GM21526 (cell line): Measurements from ENCODE around the gene NFIB.

Experiments
- ATAC-seq: cut with Tn5 transposase; IDR thresholded peaks from one replicate; pipeline ENCODE4 v1.9.1; 2021; ENCODE audit warnings: moderate library complexity; ENCODE audit not compliant: unreplicated experiment, low FRiP score

The NFIB gene

GRCh38 chr9:14250794-14251153 is 63.2 kb downstream of the NFIB start:
- no peak for ATAC-seq

DNA sequence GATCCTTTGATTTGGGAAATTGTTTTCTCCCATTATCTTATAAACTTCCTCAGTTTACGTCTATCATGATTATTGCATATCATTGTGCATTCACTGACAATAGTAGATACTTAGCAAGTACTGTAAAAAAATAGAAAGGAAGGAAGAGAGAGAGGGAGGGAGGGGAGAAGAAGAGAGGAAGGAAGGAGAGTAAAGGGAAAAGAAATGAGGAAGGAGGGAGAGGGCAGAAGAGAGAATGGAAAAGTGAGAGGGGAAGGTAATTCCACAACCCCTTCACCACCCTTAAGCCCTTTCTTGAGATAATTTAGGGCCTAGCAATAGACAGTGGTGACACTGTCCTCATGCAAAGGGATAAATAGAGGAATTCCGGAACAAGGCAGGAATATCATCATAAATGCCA is 64.4 kb downstream of the NFIB start:
- no peak for ATAC-seq

DNA sequence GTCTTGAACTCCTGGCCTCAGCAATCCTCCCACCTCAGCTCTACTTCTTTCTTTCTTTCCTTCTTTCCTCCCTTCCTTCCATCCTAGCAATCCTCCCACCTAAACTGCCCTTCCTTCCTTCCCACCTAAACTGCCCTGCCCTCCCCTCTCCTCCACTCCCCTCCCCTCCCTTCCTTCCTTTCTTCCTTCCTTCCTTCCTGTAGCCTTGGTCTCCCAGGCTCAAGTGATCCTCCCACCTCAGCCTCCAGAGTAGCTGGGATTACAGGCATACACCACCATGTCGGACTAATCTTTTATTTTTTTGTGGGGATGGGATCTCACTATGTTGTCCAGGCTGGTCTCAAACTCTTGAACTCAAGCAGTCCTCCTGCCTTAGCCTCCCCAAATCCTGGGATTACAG is 65.8 kb downstream of the NFIB start:
- no peak for ATAC-seq

GRCh38 chr9:14247577-14247976 is 66.4 kb downstream of the NFIB start:
- no peak for ATAC-seq

DNA sequence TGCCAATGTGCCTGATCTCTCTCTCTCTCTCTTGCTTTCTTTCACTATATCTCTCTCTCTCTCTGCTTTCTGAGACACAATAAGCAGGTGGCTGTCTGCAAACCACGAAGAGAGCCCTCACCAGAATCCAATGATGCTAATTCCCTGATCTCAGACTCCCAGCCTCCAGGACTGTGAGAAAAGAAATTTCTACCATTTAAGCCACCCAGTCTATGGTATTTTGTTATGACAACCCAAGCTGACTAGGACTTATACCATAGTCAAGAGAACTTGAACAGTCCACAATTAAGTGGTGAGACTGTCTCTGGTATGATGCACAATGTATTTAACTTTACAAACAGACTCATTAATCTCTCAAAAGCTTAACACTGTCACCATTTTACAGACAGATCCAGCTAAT is 67.0 kb downstream of the NFIB start:
- no peak for ATAC-seq

GRCh38 chr9:14245901-14246525 is 67.9 kb downstream of the NFIB start:
- ATAC-seq = no peak

DNA sequence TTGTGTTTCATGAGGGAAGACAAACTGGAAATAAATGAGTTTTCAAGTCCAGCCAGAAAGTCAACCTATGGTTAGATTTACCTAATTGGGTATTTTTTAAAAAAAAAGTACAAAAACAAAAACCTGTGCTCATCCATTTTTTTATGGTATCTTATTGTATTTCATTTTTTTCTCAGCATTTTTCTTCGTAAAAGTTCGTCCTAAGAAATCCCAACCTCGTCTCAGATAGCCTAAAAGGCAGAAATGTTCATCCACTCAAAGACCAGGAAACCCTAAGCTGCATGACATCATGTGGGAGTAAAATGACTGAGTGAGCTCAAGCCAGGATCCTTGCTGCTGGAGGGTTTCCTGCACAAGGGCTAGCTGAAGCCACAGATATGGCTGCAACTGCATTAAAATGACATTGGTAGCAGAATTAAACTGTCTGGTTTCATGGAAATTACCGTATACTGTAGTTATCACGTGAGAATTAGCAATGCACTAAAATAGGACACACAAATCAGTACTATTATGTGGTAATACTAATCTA is 70.4 kb downstream of the NFIB start:
- no peak for ATAC-seq

DNA sequence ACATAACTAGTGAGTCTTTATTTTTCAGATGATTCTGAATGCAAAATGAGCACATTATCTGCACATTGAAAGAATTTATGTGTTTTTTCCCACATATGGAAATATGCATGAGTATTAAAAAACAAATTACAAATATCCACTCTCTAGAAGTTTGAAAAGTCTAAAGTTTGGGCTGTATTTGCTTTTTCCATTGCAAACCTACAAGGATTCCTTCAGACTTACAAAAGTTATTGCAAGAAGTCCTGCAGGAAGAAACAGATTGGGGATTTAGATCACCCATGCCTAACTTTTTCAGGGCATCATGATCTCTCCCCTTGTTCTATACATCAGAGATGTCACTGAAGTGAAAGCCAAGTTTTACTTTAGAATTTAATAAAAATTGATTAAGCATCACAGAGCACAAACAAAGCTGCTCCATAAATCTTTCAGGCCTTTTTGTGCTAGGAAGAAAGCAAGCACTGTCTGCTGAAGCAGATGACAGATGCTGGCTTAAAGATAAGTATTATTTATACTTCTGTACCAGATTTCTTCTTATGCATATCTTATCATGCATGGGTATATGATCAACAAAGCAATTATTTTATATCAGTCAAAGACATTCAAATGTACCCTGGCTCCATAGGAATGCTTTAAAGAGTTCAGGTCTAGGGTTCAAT is 71.7 kb downstream of the NFIB start:
- no peak for ATAC-seq

GRCh38 chr9:14240537-14240936 is 73.4 kb downstream of the NFIB start:
- ATAC-seq = no peak

- ATAC-seq = no peak
These were observed 75.4 kb downstream of the NFIB start for GRCh38 chr9:14238518-14238917.

DNA sequence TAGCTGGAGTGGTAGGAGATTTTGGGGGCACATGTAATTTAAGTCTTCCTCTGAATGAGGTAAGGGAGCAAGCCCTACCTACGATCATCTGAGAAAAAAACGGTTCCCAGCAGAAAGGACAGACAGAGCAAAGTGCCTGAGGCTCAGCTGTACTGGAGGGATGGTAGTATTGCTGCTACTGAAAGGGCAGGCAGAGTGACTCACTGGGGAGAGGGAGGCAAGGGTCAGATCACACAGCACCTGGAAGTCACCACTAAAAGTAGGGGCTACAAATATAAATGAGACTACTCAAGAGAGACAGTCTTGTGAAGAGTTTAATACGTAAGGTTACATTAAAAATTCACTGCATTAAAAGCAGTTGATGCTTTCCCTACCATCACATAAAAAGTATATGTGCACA is 75.9 kb downstream of the NFIB start:
- ATAC-seq = no peak

- ATAC-seq = no peak
These were observed 77.3 kb downstream of the NFIB start for GRCh38 chr9:14236591-14236990.

DNA sequence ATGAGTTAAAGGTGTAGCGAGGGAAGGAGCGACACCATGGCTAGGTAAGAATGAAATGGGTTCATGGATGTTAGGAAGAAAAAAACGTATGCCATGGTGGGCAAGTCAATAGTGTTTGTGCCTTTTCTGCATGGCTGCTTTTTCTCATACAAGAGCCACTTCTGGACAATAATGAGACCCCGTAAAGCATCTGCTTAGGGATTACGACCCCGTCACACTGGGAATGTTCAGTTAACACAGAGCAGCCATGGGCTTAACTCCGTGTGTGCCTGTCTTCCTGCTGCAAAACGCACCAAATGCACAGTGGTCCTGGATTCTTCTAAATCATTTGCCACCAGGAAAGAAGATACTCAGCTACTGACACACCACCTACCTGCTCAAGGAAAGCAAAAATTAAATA is 81.8 kb downstream of the NFIB start:
- ATAC-seq = no peak

DNA sequence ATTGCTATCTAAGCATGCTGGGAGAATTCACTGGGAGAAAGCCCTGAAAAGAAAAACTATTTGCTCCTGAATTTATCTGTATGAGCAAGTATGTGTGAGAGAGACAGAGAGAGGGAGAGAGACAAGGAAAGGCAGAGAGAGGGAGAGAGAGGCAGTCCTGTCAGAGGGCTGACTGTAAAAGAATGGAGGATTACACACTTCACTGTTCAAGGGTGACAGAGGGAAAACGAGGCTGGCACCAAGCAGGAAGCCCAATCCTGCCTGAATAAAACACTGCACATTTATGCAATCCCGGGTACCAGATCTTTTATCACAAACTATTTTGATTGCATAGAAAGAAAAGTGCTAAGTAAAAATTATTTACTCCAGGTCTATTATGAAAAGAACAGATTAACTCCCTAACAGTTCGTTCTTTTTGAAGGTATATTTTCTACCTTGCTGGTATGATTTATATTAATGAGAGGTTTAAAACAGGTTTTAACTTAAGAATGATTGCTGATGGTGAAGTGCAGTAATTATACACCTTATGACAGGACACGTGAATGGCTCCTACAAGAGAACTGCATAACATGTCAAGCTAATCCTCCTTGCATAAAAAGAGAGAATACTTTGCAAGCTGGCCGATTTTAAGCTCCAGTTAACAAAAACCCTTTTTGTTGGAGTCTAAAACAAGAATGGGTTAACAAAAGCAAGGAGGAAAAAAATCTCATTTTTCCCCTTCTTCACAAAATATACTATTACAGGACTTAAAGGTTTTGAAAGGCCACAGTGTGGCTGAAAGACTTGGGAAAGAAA is 82.5 kb downstream of the NFIB start:
- ATAC-seq = no peak

DNA sequence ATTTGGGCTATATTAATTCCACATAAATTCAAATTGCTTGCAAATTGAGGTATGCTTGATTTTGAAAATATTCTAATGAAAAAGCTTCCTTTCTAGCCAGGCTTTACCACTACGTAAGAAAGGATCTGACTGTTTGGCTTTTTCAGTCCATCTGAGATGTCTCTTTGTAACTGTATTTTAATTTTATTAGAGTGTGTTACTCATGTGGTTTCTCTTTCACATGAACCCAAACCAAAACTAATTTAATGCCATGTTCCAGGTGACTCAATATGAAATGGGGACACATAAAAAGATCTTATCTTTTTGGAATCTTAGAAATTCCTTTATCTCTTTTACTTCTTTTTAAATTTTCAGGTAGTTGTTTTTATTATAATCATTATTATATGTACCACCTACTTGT is 85.3 kb downstream of the NFIB start:
- no peak for ATAC-seq

DNA sequence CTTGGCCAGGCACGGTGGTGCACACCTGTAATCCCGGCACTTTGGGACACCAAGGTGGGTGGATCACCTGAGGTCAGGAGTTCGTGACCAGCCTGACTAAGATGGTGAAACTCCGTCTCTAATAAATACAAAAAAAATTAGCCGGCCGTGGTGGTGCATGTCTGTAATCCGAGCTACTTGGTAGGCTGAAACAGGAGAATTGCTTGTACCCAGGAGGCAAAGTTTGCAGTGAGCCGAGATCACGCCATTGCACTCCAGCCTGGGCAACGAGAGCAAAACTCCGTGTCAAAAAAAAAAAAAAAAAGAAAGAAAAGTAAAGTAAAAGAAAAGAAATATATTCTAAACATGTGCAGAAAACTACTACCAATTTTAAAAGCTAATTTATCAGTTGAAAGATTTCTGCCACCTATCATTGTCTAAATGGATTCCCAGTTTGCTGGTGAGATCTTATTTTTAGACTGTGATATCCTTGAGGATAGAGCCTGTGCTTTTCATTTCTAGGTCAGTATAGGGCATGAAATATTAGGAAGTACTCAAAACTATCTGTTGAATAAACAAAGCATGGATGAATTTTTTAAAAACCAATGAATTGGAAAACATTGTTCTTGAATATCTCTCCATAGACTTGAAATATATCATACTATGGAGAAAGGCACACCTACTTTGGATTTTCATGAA is 86.9 kb downstream of the NFIB start:
- no peak for ATAC-seq

GRCh38 chr9:14223081-14223480 is 90.9 kb downstream of the NFIB start:
- ATAC-seq = no peak

DNA sequence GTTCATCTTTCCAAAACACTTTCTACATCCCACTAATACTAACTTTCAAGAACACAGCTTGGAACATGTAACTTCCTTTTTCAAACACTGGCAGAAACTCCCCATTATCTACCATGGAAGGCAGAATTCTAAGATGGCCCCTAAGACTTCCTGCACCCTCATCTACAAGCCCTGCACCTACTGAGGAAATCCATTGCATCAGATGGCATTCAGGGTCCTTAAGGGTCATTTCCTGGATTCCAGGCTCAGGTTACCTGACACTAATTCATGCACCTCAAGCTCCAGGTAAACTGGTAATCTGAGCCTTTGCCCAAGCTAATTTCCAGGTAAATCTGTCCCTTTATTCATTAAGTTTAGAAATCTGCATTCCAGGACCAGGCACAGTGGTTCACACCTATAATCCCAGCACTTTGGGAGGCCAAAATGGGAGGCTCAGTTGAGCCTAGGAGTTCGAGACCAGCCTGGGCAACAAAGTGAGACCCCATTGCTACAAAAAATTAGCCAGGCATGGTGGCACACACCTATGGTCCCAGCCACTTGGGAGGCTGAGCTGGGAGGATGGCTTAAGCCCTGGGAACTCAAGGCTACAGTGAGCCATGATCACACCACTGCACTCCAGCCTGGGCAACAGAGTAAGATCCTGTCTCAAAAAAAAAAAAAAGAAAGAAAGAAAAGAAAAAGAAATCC is 91.6 kb downstream of the NFIB start:
- ATAC-seq = no peak

DNA sequence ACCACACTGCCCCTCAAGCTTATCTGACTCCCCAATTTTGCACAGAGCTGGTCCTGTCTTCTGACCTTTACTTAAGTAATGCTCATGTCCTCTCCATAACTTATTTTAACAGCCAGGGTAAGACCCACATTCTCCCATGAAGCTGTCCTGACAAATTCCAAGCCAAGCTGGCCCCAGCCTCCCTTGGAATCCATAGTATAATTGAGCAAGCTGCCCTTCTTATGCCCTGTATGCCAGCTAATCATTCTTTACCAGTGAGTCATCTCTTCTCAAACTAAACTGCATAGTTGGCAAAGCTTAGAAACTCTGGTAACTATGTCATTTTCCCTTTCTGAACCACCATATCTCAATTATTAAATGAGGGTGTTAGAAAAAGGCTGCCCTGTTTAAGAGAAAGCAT is 92.4 kb downstream of the NFIB start:
- no peak for ATAC-seq

DNA sequence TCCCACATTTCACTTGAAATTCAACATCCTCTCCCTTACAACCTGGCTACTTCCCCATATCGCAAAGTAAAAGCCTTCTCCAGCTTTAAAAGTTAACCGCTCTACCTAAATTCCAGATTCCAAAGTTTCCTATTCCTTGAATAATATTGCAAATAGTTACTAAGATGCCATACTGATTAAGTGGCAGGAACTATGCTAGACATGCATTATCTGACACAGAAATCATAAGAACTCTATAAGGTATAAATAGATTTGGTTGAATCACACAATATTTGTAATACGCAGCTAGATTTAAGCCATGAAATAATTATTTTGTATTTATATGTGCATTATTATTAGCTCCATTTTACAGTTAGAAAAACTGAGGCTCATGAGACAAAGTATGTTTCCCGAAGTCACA is 92.8 kb downstream of the NFIB start:
- ATAC-seq = no peak

DNA sequence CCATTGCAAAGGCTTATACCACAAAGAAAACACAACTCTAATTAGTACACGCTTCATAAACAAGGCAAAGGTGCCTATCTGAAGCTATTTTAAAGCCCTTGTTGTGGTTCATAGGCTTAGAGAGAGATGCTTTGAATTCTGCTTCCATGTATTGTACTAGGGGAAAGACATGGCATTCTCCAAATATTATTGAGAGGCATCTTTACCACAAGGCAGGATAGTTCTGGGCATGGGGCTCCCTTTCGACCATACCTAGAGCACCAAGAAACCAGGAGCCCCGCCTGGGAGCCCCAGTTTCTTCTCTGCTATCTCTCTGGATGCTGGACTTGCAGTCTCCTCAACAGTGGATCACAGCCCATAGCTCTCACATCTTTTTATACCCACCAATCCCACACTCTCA is 93.7 kb downstream of the NFIB start:
- ATAC-seq = no peak
